ENCODE measurements around the gene NAV1. TPM values are rescaled to one million over a fixed set of nuclear protein-coding genes. Genes with fewer than 3 reads are reported as not detected.
A peak's percentile ranks its signal among the peaks of the same experiment; 100 is the strongest.

The NAV1 gene
- total RNA-seq, 1 donor from 2014 or later = 0.40 TPM

DNA sequence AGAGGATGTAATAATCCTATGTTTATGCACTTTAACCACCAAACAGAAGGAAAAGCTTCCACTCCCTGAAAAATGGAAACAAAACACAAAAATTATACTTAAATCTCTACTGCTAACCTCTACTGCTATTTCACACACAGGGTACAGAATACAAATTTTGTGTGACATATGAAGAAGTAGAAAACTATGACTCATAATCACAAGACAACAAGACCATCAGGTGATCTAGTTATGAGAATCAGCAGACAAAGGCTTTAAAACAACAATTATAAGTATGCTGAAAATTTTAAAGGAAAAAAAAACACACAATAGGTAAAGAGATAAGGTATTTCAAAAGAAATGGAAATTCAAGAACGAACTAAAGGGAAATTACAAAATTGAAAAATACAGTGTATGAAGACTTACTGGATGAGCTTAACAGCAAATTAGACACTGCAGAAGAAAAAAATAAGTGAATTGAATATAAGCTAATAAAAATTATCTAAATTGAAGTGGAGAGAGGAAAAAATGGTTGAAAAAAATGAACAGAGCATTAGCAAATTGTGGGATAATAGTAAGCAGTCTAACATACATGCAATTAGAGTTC lies 13.6 kb upstream of the NAV1 start:
- intact Hi-C loops (cut with micrococcal nuclease) = no loop called here
- Mint-ChIP-seq H3K4me3 (no peak overlapping the region), H3K27ac (no peak overlapping the region), H3K27me3 (no peaks in the 10 kb centered on the region), H3K36me3 (ENCODE audit: low read depth) (peaks cover 16% of the 10 kb centered on the region), H3K4me1 (peaks cover 2% of the 10 kb centered on the region), H3K9me3 (no peaks in the 10 kb centered on the region)
- no peak for DNase-seq

GRCh38 chr1:201527879-201528278 lies 11.0 kb upstream of the NAV1 start:
- Mint-ChIP-seq H3K9me3 (no peaks in the 10 kb centered on the region), H3K36me3 (ENCODE audit: low read depth) (peaks cover 8% of the 10 kb centered on the region), H3K27me3 (no peaks in the 10 kb centered on the region), H3K4me1 (peaks cover 8% of the 10 kb centered on the region), H3K4me3 (no peak overlapping the region), H3K27ac (no peak overlapping the region)
- intact Hi-C loops (cut with micrococcal nuclease) = no loop called here
- no peak for DNase-seq

DNA sequence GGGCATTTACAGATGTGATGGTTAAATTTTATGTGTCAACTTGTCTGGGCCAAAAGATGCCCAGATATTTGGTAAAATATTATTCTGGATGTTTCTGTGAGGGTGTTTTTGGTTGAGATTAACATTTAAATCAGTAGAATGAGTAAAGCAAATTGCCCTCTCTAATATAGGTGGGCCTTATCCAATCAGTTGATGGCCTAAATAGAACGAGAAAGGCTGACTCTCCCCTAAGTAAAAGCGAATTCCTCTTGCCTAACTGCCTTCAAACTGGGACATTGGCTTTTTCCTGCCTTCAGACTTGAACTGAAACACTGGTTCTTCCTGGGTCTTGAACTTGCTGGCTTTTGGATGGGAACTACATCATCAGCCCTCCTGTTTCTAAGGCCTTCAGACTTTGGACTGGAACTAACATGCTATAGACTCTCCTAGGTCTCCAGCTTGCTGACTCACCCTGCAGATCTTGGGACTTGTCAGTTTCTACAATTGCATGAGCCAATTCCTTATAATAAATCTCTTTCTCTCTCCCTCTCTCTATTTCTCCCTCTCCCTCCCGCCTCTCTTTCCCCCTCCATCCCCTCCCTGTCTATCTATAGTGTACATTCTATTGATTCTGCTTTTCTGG lies 10.2 kb upstream of the NAV1 start:
- no peak overlapping the region for H3K4me3 Mint-ChIP-seq
- H3K9me3 Mint-ChIP-seq = no peaks in the 10 kb centered on the region
- intact Hi-C loops (cut with micrococcal nuclease) = no loop called here
- H3K27me3 Mint-ChIP-seq = no peaks in the 10 kb centered on the region
- DNase-seq = no peak
- peaks cover 8% of the 10 kb centered on the region for H3K4me1 Mint-ChIP-seq
- H3K27ac Mint-ChIP-seq = no peak overlapping the region
- peaks cover 8% of the 10 kb centered on the region for H3K36me3 Mint-ChIP-seq (ENCODE audit: low read depth)

- H3K4me1 Mint-ChIP-seq = peaks cover 11% of the 10 kb centered on the region
- DNase-seq = peak; percentile 76
- H3K36me3 Mint-ChIP-seq (ENCODE audit: low read depth) = peaks cover 5% of the 10 kb centered on the region
- no peak overlapping the region for H3K4me3 Mint-ChIP-seq
- no peaks in the 10 kb centered on the region for H3K27me3 Mint-ChIP-seq
- no peak overlapping the region for H3K27ac Mint-ChIP-seq
- intact Hi-C loops (cut with micrococcal nuclease) = loop anchor here (1.0 kb wide), 1 partner anchor 173 kb away; no protein-coding TSS in a partner anchor
- H3K9me3 Mint-ChIP-seq = no peaks in the 10 kb centered on the region
Measured at GRCh38 chr1:201530741-201531531, 8.0 kb upstream of the NAV1 start.

DNA sequence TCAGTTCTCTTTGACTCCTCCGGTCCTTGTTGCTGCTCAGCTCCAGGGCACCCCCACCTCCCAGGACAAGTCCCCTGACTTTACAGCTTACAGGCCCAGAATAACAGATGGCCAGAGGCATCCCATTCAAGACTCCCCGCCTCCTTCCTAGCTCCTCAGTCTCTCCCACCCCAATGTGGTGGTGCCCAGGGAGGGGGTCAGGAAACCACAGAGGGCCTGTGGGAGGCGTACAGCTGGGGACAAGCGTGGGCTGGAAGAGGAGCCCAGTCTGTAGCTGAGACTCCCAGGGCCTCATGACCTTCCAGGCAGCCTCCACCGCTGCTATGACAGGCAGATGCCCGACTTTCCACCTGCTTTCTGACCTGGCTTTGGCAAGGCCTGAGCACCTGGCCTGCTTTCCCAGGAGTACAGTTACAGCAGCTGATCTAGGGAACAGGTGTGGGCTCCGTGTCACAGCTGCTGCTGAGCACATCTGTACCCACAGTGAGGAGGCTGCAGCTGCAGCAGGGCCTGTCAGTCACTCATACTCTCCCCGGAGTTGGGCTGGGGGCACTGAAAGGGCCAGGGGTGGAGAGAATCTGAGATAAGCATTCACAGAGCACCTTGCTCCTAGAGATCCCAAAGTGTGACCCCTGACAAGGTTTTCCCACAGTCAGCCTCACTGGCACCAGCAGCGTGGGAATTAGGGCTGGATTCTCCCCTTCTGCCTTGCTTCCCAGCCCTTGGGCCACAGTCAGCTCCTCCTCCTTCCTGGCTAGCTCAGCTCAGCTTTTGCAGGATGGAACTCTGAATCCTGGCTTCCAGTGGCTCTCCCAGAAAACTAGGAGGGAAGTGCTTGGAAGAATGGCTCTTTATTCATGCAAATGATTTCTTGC lies 7.1 kb upstream of the NAV1 start:
- Mint-ChIP-seq H3K27me3 (peaks cover 6% of the 10 kb centered on the region), H3K4me3 (no peak overlapping the region), H3K36me3 (ENCODE audit: low read depth) (peaks cover 3% of the 10 kb centered on the region), H3K4me1 (peaks cover 16% of the 10 kb centered on the region), H3K27ac (no peak overlapping the region), H3K9me3 (no peaks in the 10 kb centered on the region)
- intact Hi-C loops (cut with micrococcal nuclease) = no loop called here
- DNase-seq = no peak

- H3K27me3 Mint-ChIP-seq = peaks cover 26% of the 10 kb centered on the region
- H3K27ac Mint-ChIP-seq = no peak overlapping the region
- no peaks in the 10 kb centered on the region for H3K9me3 Mint-ChIP-seq
- intact Hi-C loops (cut with micrococcal nuclease) = no loop called here
- DNase-seq = no peak
- peaks cover 23% of the 10 kb centered on the region for H3K4me1 Mint-ChIP-seq
- peaks cover 1% of the 10 kb centered on the region for H3K36me3 Mint-ChIP-seq (ENCODE audit: low read depth)
- no peak overlapping the region for H3K4me3 Mint-ChIP-seq
Measured at GRCh38 chr1:201533836-201534235, 5.1 kb upstream of the NAV1 start.

DNA sequence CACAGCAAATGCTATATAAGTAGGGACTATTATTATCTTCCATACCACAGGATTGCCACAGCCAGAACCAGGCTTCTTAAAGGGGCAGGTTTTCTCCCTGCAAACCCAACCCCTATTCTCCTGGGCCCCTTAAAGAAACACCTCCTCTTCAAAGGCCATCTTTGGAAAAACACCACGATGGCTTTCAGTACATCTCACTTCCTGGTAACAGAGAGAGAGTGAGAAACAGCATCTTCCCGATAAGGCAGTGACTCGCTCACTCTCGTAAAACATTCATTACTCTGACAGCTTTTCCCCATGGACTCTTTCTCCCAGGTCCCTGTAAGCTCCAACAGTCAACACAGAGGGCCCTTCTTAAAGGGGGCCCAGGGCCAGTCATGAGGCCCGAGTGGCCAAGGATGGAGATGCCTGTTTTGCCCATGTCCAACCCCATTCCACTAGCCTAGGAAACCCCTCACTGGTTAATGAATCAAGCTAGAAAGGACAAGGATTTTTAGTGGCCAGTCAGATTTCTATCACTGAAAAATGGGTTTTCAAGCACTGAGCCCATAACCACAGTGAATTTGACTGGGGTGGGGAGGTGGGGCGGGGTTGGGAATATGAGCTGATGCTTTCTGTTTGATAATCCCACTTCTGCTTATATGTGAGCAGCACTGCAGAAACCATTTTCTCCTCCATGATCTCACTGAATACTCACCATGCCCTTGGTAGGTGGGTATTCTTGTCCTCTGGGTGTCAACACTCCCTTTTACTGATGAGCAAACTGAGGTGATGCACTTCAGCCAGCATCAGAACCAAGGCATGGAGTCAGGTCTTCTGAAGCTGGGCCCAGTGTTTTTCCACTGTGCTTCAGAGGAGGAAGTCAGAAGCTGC lies 3.6 kb upstream of the NAV1 start:
- Mint-ChIP-seq H3K9me3 (no peaks in the 10 kb centered on the region), H3K4me3 (no peak overlapping the region), H3K4me1 (peaks cover 23% of the 10 kb centered on the region), H3K27me3 (peaks cover 37% of the 10 kb centered on the region), H3K27ac (no peak overlapping the region), H3K36me3 (ENCODE audit: low read depth) (peaks cover 1% of the 10 kb centered on the region)
- intact Hi-C loops (cut with micrococcal nuclease) = no loop called here
- no peak for DNase-seq

- Mint-ChIP-seq H3K27ac (no peak overlapping the region), H3K4me3 (no peak overlapping the region), H3K27me3 (peaks cover 42% of the 10 kb centered on the region), H3K36me3 (ENCODE audit: low read depth) (no peaks in the 10 kb centered on the region), H3K9me3 (no peaks in the 10 kb centered on the region), H3K4me1 (peaks cover 18% of the 10 kb centered on the region)
- intact Hi-C loops (cut with micrococcal nuclease) = no loop called here
- no peak for DNase-seq
Measured at GRCh38 chr1:201535919-201536245, 3.0 kb upstream of the NAV1 start.

GRCh38 chr1:201536558-201536957 lies 2.4 kb upstream of the NAV1 start:
- intact Hi-C loops (cut with micrococcal nuclease) = no loop called here
- Mint-ChIP-seq H3K4me1 (peaks cover 17% of the 10 kb centered on the region), H3K27ac (peak overlapping the region; percentile 22), H3K27me3 (peaks cover 48% of the 10 kb centered on the region), H3K36me3 (ENCODE audit: low read depth) (no peaks in the 10 kb centered on the region), H3K4me3 (no peak overlapping the region), H3K9me3 (no peaks in the 10 kb centered on the region)
- no peak for DNase-seq

GRCh38 chr1:201537028-201537427 lies 1.9 kb upstream of the NAV1 start:
- H3K9me3 Mint-ChIP-seq = no peaks in the 10 kb centered on the region

GRCh38 chr1:201537467-201537866 lies 1.5 kb upstream of the NAV1 start:
- Mint-ChIP-seq H3K4me3 (no peak overlapping the region), H3K36me3 (ENCODE audit: low read depth) (no peaks in the 10 kb centered on the region), H3K27ac (no peak overlapping the region), H3K27me3 (peaks cover 56% of the 10 kb centered on the region), H3K9me3 (no peaks in the 10 kb centered on the region), H3K4me1 (peaks cover 17% of the 10 kb centered on the region)
- no peak for DNase-seq
- intact Hi-C loops (cut with micrococcal nuclease) = no loop called here

More at GRCh38 chr1:201537028-201537427, 1.9 kb upstream of the NAV1 start:
- H3K36me3 Mint-ChIP-seq (ENCODE audit: low read depth) = no peaks in the 10 kb centered on the region
- H3K27me3 Mint-ChIP-seq = peaks cover 52% of the 10 kb centered on the region
- H3K4me3 Mint-ChIP-seq = no peak overlapping the region
- H3K4me1 Mint-ChIP-seq = peaks cover 17% of the 10 kb centered on the region
- DNase-seq = no peak
- no peak overlapping the region for H3K27ac Mint-ChIP-seq
- intact Hi-C loops (cut with micrococcal nuclease) = no loop called here

DNA sequence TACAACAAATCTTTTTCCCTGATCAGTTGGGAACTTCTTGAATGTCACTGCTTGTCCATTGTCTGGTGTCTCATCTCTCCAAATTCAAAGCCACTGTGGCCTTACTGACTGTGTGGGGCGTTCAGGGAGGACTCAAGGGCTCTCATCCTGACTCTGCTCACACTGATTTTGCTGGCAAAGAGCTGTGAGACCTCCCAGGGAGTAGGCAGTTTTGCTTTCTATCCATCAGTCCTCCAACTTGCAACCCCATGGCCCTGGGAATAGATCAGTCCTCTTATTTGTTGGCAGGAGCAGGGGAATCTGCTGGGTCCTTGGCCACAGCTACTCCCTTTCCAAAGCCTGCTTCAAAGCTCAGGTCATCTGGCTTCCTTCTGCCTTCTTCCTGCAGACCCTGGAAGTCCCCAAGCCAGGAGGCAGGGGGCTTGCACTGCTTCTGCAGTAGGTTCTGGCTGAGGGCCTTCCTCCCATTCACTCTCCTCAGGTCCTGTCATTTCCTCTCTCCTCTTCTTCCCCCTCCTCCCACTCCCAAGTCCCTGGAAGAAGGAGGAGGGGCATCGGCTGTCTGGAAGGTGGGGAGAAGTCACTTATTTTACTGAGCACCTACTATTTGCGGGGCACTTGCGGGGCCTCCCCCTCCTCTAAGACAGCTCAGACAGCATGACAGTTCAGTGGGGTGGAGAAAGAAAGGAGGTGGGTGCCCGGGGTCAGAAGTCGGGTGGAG lies 876 bp upstream of the NAV1 start:
- Mint-ChIP-seq H3K4me1 (peaks cover 17% of the 10 kb centered on the region), H3K9me3 (no peaks in the 10 kb centered on the region), H3K27me3 (peaks cover 62% of the 10 kb centered on the region), H3K4me3 (peak overlapping the region; percentile 69), H3K36me3 (ENCODE audit: low read depth) (no peaks in the 10 kb centered on the region), H3K27ac (no peak overlapping the region)
- DNase-seq = no peak
- intact Hi-C loops (cut with micrococcal nuclease) = no loop called here

All from activated CD4-positive, alpha-beta T cell treated with anti-CD3 and anti-CD28 coated beads, Interleukin-2, amount 10 ng/mL, durations not matched to agents 24 days and 14 days (primary cell).